GM12864 (cell line): ENCODE results near the gene DHDDS.
A peak's percentile ranks its signal among the peaks of the same experiment; 100 is the strongest.

Experiments used
- DNase-seq: peaks from one replicate; pipeline ENCODE4 v3.0.0-alpha.2; 2011; ENCODE audit warnings: low read depth
- H3K4me3 ChIP-seq: 2 replicates; pipeline ENCODE4 v1.5.1; 2011; ENCODE audit warnings: mild to moderate bottlenecking, low read depth, low read length, control low read depth
- CTCF ChIP-seq: IDR thresholded peaks from 2 replicates; pipeline ENCODE4 v1.5.1; 2011; ENCODE audit warnings: low read depth, mild to moderate bottlenecking, moderate library complexity, low read length, control low read depth, inconsistent platforms; ENCODE audit errors: missing control alignments

The DHDDS gene

GRCh38 chr1:26409191-26409807, 22.8 kb upstream of the DHDDS start:
- no peak for TF ChIP-seq CTCF
- DNase-seq = no peak
- no peak overlapping the region for H3K4me3 ChIP-seq

GRCh38 chr1:26410706-26411623, 21.2 kb upstream of the DHDDS start, which contains the start of gene LIN28A:
TSS of gene LIN28A (plus strand) at chr1:26410817. CDS start at chr1:26410892, 75 bp downstream.
- no peak for DNase-seq
- no peak within 1 kb of the TSS for H3K4me3 ChIP-seq
- no peak for TF ChIP-seq CTCF

- TF ChIP-seq CTCF = no peak
- no peak overlapping the region for H3K4me3 ChIP-seq
Observed at GRCh38 chr1:26411624-26412074, 20.5 kb upstream of the DHDDS start.

DNA sequence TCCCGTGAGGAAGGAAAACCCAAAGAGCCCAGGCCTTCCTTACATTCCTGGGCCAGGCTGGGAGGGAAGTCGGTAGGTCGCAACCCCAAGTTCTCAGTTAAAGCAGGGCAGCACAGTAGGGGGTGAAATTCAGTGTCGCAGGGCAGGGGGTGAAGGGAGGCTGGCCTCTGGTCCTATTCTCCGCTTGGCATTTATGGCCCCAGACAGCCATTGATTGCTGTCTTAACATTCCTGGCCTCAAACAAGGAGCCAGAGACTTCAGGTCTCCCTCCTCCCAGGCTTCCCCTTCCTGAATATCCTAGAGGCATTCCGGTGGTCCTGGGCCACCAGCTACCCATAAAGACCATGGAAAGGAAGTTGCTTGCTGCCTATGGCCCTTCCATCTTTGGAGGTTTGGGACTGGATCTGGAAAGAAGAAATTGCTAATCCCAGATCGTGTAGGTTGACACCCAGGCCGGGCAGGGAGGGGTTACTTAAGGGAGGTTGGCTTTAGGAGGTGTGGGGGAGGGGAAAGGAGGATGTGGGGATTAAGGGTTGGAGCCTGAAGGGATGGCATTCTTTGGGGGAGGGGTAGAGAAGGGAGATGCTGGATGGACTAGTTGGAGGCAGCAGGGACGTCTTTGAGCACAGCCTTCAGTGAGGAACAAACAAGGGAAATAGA, 19.8 kb upstream of the DHDDS start:
- no peak for DNase-seq
- TF ChIP-seq CTCF = no peak
- no peak overlapping the region for H3K4me3 ChIP-seq

More at GRCh38 chr1:26411624-26412074, 20.5 kb upstream of the DHDDS start:
- no peak for DNase-seq

DNA sequence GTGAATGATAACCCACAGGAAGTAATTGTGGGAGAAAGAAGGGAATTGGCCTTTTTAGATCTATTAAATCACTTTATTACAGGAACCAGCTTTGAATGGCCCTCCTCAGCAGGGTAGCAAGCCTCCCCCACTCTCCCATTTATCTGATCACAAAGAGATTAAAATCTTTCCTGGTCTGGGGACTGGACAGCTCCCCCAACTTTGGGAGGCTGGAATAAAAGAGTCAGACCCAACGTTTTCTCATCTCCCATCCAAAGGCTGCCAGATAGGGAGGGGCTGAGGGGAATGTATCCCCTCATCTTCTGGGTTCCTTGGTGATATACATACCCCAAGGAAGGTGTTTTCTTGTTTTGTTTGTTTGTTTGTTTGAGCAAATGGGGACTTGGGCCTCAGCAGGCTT, 19.1 kb upstream of the DHDDS start:
- TF ChIP-seq CTCF = no peak
- no peak for DNase-seq
- no peak overlapping the region for H3K4me3 ChIP-seq

- TF ChIP-seq CTCF = peak; percentile 98
- peak; percentile 45 for DNase-seq
- no peak overlapping the region for H3K4me3 ChIP-seq
Observed at GRCh38 chr1:26417111-26417759, 14.9 kb upstream of the DHDDS start.
